H1 (cell line): ENCODE data around the gene HOXC11. TPM values are rescaled to one million over a fixed set of nuclear protein-coding genes. Genes with fewer than 3 reads are reported as not detected.

Experiments
- CTCF ChIA-PET: fragments of 300-600 bp; sonication (Branson Sonifier 250); formaldehyde crosslinking; loops from one replicate; lab custom pipeline; 2021; ENCODE audit not compliant: partially characterized antibody; lab: Charles Lee
- POLR2A ChIA-PET: fragments of 300-600 bp; sonication (Branson Sonifier 250); formaldehyde crosslinking; loops from one replicate; lab custom pipeline; 2021; ENCODE audit warnings: inconsistent platforms; ENCODE audit not compliant: partially characterized antibody; lab: Charles Lee
- DNase-seq, 2 experiments: peaks; one replicate each; pipeline versions ENCODE4 v3.0.0 to v3.0.0-alpha.2; 2010 to 2022; ENCODE audit warnings: low spot score in 2 of 2, low read depth in 1 of 2, mixed read lengths in 1 of 2
- FAIRE-seq: peaks from 2 replicates; lab custom pipeline; 2011; peaks lifted over from hg19 to GRCh38; lab: Jason Lieb, UNC
- H2AFZ ChIP-seq: 2 replicates; pipeline ENCODE4 v1.8.1; 2012; ENCODE audit warnings: low read length, inconsistent platforms
- H2AK5ac ChIP-seq: 2 replicates; pipeline ENCODE4 v1.6.1; 2013; ENCODE audit warnings: low read depth, low read length
- H2BK120ac ChIP-seq: replicated peaks from 2 replicates; pipeline ENCODE3; 2013; ENCODE audit warnings: low read depth, low read length, inconsistent platforms
- H2BK12ac ChIP-seq: 2 replicates; pipeline ENCODE4 v1.6.1; 2013; ENCODE audit warnings: low read depth, low read length
- H2BK15ac ChIP-seq: 2 replicates; pipeline ENCODE4 v1.6.1; 2013; ENCODE audit warnings: low read length
- H2BK20ac ChIP-seq: 2 replicates; pipeline ENCODE4 v1.6.1; 2013; ENCODE audit warnings: low read length
- H2BK5ac ChIP-seq: 2 replicates; pipeline ENCODE4 v1.6.1; 2013; ENCODE audit warnings: low read depth, low read length
- H3K14ac ChIP-seq: 2 replicates; pipeline ENCODE4 v1.6.1; 2013; ENCODE audit warnings: inconsistent platforms; ENCODE audit not compliant: insufficient read length
- H3K18ac ChIP-seq: 2 replicates; pipeline ENCODE4 v1.6.1; 2013; ENCODE audit warnings: low read length; ENCODE audit errors: extremely low read depth
- H3K23ac ChIP-seq: 2 replicates; pipeline ENCODE4 v1.6.1; 2013; ENCODE audit warnings: inconsistent platforms; ENCODE audit not compliant: insufficient read length
- H3K23me2 ChIP-seq: 2 replicates; pipeline ENCODE4 v1.6.1; 2013; ENCODE audit warnings: low read depth, low read length
- H3K27ac ChIP-seq: 2 replicates; pipeline ENCODE4 v1.6.1; 2011; ENCODE audit warnings: low read depth, low read length, inconsistent platforms
- H3K27me3 ChIP-seq, 4 experiments: replicated peaks in 1 of 4; 1 replicate in 1 of 4; 2 replicates in 3 of 4; pipeline versions ENCODE4 v1.6.1 to v1.8.1; 2011 to 2013; ENCODE audit warnings: low read length in 3 of 4, mild to moderate bottlenecking in 3 of 4, inconsistent platforms in 2 of 4, mixed read lengths in 2 of 4, moderate library complexity in 1 of 4; ENCODE audit not compliant: control insufficient read depth in 3 of 4, insufficient read depth in 3 of 4; ENCODE audit errors: extremely low read depth in 1 of 4
- H3K36me3 ChIP-seq, 4 experiments: 2 replicates each; pipeline versions ENCODE4 v1.6.1 to v1.8.1; 2011 to 2013; ENCODE audit warnings: mild to moderate bottlenecking in 4 of 4, low read length in 3 of 4, moderate library complexity in 2 of 4, control low read depth in 1 of 4, inconsistent platforms in 1 of 4; ENCODE audit not compliant: insufficient read depth in 4 of 4, control insufficient read depth in 2 of 4
- H3K4ac ChIP-seq: replicated peaks from 2 replicates; pipeline ENCODE3; 2013; ENCODE audit warnings: low read length, low read depth, mixed read lengths, inconsistent platforms; ENCODE audit not compliant: insufficient read length
- H3K4me1 ChIP-seq, 4 experiments: replicated peaks in 1 of 4; 1 replicate in 1 of 4; 2 replicates in 3 of 4; pipeline versions ENCODE4 v1.6.1 to v1.8.1; 2011 to 2013; ENCODE audit warnings: low read length in 3 of 4, inconsistent platforms in 2 of 4, mixed read lengths in 1 of 4; ENCODE audit not compliant: insufficient read depth in 4 of 4, control insufficient read depth in 3 of 4
- H3K4me2 ChIP-seq, 2 experiments: 2 replicates each; pipeline versions ENCODE4 v1.6.1 to v1.8.1; 2011 to 2013; ENCODE audit warnings: low read depth in 2 of 2, low read length in 2 of 2, control low read depth in 1 of 2, inconsistent platforms in 1 of 2, mild to moderate bottlenecking in 1 of 2; ENCODE audit not compliant: insufficient read depth in 1 of 2
- H3K4me3 ChIP-seq, 4 experiments: fragments of 200-600, 300-600 bp in 1 of 4; sonication (generic), shearing (Covaris generic), sonication (Bioruptor Twin) in 1 of 4; 2 replicates each; pipeline versions ENCODE4 v1.5.1 to v1.8.1; 2011 to 2016; ENCODE audit warnings: low read length in 4 of 4, low read depth in 3 of 4, control low read depth in 2 of 4, inconsistent platforms in 2 of 4, mild to moderate bottlenecking in 2 of 4, mixed read lengths in 1 of 4, moderate library complexity in 1 of 4; ENCODE audit not compliant: insufficient read depth in 2 of 4; ENCODE audit errors: extremely low read depth in 1 of 4
- H3K56ac ChIP-seq: replicated peaks from 2 replicates; pipeline ENCODE3; 2013; ENCODE audit warnings: low read depth, mild to moderate bottlenecking, mixed read lengths, low read length, inconsistent platforms; ENCODE audit not compliant: insufficient read length
- H3K79me1 ChIP-seq: 2 replicates; pipeline ENCODE4 v1.6.1; 2013; ENCODE audit warnings: low read depth, low read length, control low read depth
- H3K79me2 ChIP-seq, 2 experiments: 2 replicates each; pipeline versions ENCODE4 v1.6.1 to v1.8.1; 2012 to 2013; ENCODE audit warnings: low read length in 2 of 2, mild to moderate bottlenecking in 2 of 2, inconsistent platforms in 1 of 2; ENCODE audit not compliant: insufficient read depth in 2 of 2, control insufficient read depth in 1 of 2
- H3K9ac ChIP-seq, 4 experiments: replicated peaks in 1 of 4; 1 replicate in 1 of 4; 2 replicates in 3 of 4; pipeline versions ENCODE4 v1.6.1 to v1.8.1; 2011 to 2013; ENCODE audit warnings: low read depth in 3 of 4, low read length in 3 of 4, control low read depth in 2 of 4, mild to moderate bottlenecking in 2 of 4, moderate library complexity in 2 of 4, inconsistent platforms in 1 of 4; ENCODE audit errors: extremely low read depth in 1 of 4
- H3K9me3 ChIP-seq, 2 experiments: 2 replicates each; pipeline versions ENCODE4 v1.6.1 to v1.8.1; 2012 to 2013; ENCODE audit warnings: mild to moderate bottlenecking in 2 of 2, moderate library complexity in 2 of 2, control low read depth in 1 of 2, inconsistent platforms in 1 of 2, low read depth in 1 of 2, low read length in 1 of 2, mixed read lengths in 1 of 2; ENCODE audit not compliant: insufficient read depth in 2 of 2
- H4K20me1 ChIP-seq, 2 experiments: replicated peaks in 1 of 2; 2 replicates each; pipeline versions ENCODE3 to v1.8.1; 2011 to 2013; ENCODE audit warnings: inconsistent platforms in 2 of 2, low read length in 2 of 2, mild to moderate bottlenecking in 1 of 2; ENCODE audit not compliant: insufficient read depth in 2 of 2, control insufficient read depth in 1 of 2
- H4K5ac ChIP-seq: 2 replicates; pipeline ENCODE4 v1.6.1; 2013; ENCODE audit warnings: low read length, low read depth, mixed read lengths, inconsistent platforms; ENCODE audit not compliant: insufficient read length
- H4K8ac ChIP-seq: 2 replicates; pipeline ENCODE4 v1.8.0; 2013; ENCODE audit warnings: mild to moderate bottlenecking, moderate library complexity, low read length, inconsistent platforms; ENCODE audit not compliant: insufficient read depth; ENCODE audit errors: extremely low read depth
- H4K91ac ChIP-seq: replicated peaks from 2 replicates; pipeline ENCODE3; 2013; ENCODE audit warnings: low read length, mixed read lengths, inconsistent platforms; ENCODE audit not compliant: insufficient read length
- FOSL1 ChIP-seq: IDR thresholded peaks from 2 replicates; pipeline ENCODE4 v1.6.1; 2011; ENCODE audit warnings: mild to moderate bottlenecking, low read depth, low read length, moderate library complexity; ENCODE audit not compliant: insufficient read depth
- GABPA ChIP-seq: IDR thresholded peaks from 2 replicates; pipeline ENCODE4 v1.6.1; 2011; ENCODE audit warnings: mild to moderate bottlenecking, low read length, moderate library complexity, borderline replicate concordance; ENCODE audit not compliant: insufficient read depth
- RNF2 ChIP-seq: fragments of 200-900, 300-1000 bp; sonication (generic); IDR thresholded peaks from 2 replicates; pipeline ENCODE4 v1.7.1; 2016; ENCODE audit warnings: borderline replicate concordance, low read depth, mild to moderate bottlenecking, antibody characterized with exemption, low read length; ENCODE audit not compliant: poor library complexity, severe bottlenecking; ENCODE audit errors: missing control alignments
- SP2 ChIP-seq: IDR thresholded peaks from 2 replicates; pipeline ENCODE4 v1.6.1; 2012; ENCODE audit warnings: mild to moderate bottlenecking, low read length, inconsistent platforms
- YY1 ChIP-seq: IDR thresholded peaks from 2 replicates; pipeline ENCODE4 v1.6.1; 2011; ENCODE audit warnings: low read depth, mild to moderate bottlenecking, low read length
- WGBS, 2 experiments: shearing (Covaris generic) in 1 of 2; methylation state at CpG; one replicate each; pipeline versions ENCODE4 v1.1.6 to v1.1.7; 2013 to 2015; ENCODE audit warnings: low lambda C conversion rate in 2 of 2, mixed read lengths in 2 of 2, inconsistent platforms in 1 of 2, low coverage in 1 of 2, missing lambda C conversion rate in 1 of 2; ENCODE audit not compliant: insufficient replicate concordance in 2 of 2, insufficient coverage in 1 of 2, insufficient read length in 1 of 2; ENCODE audit errors: extremely low coverage in 1 of 2, missing lambda C conversion rate in 1 of 2; 5-methylcytosine and 5-hydroxymethylcytosine counted together
- polyA plus RNA-seq, 7 experiments: library from polyadenylated mRNA; depleted of rRNA in 3 of 7; stranded (reverse) in 5 of 7; unstranded in 2 of 7; fragments of >200 nt in 5 of 7; fragments of 200-250 nt in 2 of 7; gene quantifications; 1 replicate in 5 of 7; 2 replicates in 1 of 7; 4 replicates in 1 of 7; pipeline versions ENCODE4 v1.2.1 to v1.2.3, GENCODE V29; 2011 to 2013; ENCODE audit warnings: missing spikeins in 2 of 7, mixed read lengths in 2 of 7
- total RNA-seq: library from RNA; stranded (reverse); fragmentation: NEBNext Ultra II Directional; extraction: Animal tissue kit (Norgen Biotek cat#: 25700); gene quantifications from 2 replicates; pipeline ENCODE4 v1.2.1, GENCODE V29; 2021
- TF ChIP-seq, protein P1 (sequence below): IDR thresholded peaks from 2 replicates; pipeline ENCODE4 v1.6.1; 2011; ENCODE audit warnings: low read length, improper control_type of control experiment

The HOXC11 gene
- total and polyA plus RNA-seq, 2 of the 8 experiments (the other 6 are each of a cell fraction or from before 2014, with no cell fraction given) = not detected

DNA sequence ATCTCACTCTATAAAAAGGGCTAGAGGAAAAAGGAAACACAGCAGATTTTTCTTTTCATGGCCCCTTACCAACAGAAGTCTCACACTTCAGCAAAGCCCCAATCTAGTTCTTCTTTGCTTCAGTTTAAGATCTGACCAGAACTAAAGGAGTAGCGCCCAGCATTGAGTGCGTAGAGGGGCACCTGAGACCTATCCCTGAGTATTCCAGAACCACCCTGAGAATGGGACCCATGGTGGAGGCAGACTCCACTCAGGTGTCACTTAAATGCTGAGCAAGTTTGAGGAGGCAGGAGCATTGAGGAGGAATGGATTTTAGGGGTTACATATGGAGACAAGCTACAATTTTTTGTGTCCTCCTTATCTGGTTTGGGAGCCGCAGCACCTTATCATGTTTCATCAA, 1.8 kb upstream of the HOXC11 start:
- no peak overlapping the region for H2BK120ac ChIP-seq
- no peak overlapping the region for H3K4me2 ChIP-seq
- POLR2A ChIA-PET = interaction anchor here (1.1 kb wide), 1 partner anchor 15 kb away, joined by 3 read pairs; no protein-coding TSS in a partner anchor
- H4K20me1 ChIP-seq = peaks cover 19 to 37% of the 10 kb centered on the region in 2 experiments
- 75% methylated on average over 3 of the region's 3 CpGs; no CpG with 5 or more reads in 1 of the 2 experiments for WGBS, 2 experiments
- no peak overlapping the region for H3K4ac ChIP-seq
- no peak overlapping the region for H3K56ac ChIP-seq
- H4K91ac ChIP-seq = no peak overlapping the region
- TF ChIP-seq, protein P1, sequence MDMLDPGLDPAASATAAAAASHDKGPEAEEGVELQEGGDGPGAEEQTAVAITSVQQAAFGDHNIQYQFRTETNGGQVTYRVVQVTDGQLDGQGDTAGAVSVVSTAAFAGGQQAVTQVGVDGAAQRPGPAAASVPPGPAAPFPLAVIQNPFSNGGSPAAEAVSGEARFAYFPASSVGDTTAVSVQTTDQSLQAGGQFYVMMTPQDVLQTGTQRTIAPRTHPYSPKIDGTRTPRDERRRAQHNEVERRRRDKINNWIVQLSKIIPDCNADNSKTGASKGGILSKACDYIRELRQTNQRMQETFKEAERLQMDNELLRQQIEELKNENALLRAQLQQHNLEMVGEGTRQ = no peak
- TF ChIP-seq RNF2 (peak; percentile 55), FOSL1 (no peak), GABPA (no peak), SP2 (no peak), YY1 (no peak)
- TF ChIP-seq, all 59 proteins: peak for 1
- Histone ChIP-seq H2BK20ac (no peak overlapping the region), H2AFZ (no peak overlapping the region), H3K79me2 (no peaks in the 10 kb centered on the region), H2BK12ac (no peak overlapping the region), H2AK5ac (no peak overlapping the region), H3K23me2 (peaks cover 1% of the 10 kb centered on the region; the same call in 1 of the 2 replicates), H3K9me3 (0 out of 4 replicates have a peak, but pooled peaks cover 0 to 2% of the 10 kb centered on the region in 2 experiments), H2BK15ac (no peak overlapping the region), H3K18ac (no peak overlapping the region), H4K8ac (no peak overlapping the region), H3K36me3 (peaks cover 0 to 3% (median 0%) of the 10 kb centered on the region in 4 experiments; a peak in 2 of 8 replicates), H3K27me3 (peaks cover 100% of the 10 kb centered on the region in 4 experiments), H3K23ac (no peak overlapping the region), H3K14ac (no peak overlapping the region), H3K9ac (no peak overlapping the region), H3K4me1 (peaks cover 0 to 14% (median 4%) of the 10 kb centered on the region in 4 experiments; a peak in 5 of 7 replicates), H3K79me1 (no peaks in the 10 kb centered on the region), H4K5ac (no peak overlapping the region), H2BK5ac (no peak overlapping the region), H3K27ac (no peak overlapping the region), H3K4me3 (no peak overlapping the region)
- FAIRE-seq (no peak), DNase-seq (no peak)
- CTCF ChIA-PET = interaction anchor here (0.6 to 2.8 kb wide), 7 partner anchors 11 to 61 kb away, joined by 3 to 13 read pairs (median 5); partner anchors contain the start of genes HOXC10 and HOXC5
